Hepatocyte (in vitro differentiated cells): ENCODE data around the gene RPL26.

ENCODE experiments used
- EZH2phosphoT487 ChIP-seq: fragments of 200-600 bp; sonication (generic); IDR thresholded peaks from one replicate; pipeline ENCODE4 v1.6.1; 2018; ENCODE audit warnings: antibody characterized with exemption, mild to moderate bottlenecking, low read depth, moderate library complexity; ENCODE audit not compliant: unreplicated experiment, severe bottlenecking
- TF ChIP-seq, protein P1 (sequence below): fragments of 200-600 bp; sonication (generic); IDR thresholded peaks from 2 replicates; pipeline ENCODE4 v1.5.1; 2016; ENCODE audit warnings: antibody characterized with exemption, mild to moderate bottlenecking; ENCODE audit not compliant: poor library complexity

DNA sequence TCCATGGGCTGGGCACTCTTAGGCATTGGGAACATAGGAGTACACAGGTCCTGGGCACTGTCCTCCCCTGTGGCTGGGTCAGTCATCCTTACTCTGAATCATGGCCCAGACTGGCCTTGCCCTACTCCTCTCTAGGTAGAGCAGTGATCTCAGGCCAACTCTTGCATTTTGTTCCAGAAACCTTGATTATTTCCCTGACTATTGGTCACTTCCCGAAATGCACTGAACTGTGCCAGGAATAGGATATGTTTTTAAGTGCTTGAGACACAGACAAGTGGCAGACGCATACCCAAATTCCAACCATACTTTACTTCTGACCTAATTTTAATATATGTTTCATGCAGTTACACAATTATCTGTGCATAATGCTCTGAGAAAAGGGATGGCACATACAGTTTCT, 16.8 kb downstream of the RPL26 start:
- TF ChIP-seq, protein P1, sequence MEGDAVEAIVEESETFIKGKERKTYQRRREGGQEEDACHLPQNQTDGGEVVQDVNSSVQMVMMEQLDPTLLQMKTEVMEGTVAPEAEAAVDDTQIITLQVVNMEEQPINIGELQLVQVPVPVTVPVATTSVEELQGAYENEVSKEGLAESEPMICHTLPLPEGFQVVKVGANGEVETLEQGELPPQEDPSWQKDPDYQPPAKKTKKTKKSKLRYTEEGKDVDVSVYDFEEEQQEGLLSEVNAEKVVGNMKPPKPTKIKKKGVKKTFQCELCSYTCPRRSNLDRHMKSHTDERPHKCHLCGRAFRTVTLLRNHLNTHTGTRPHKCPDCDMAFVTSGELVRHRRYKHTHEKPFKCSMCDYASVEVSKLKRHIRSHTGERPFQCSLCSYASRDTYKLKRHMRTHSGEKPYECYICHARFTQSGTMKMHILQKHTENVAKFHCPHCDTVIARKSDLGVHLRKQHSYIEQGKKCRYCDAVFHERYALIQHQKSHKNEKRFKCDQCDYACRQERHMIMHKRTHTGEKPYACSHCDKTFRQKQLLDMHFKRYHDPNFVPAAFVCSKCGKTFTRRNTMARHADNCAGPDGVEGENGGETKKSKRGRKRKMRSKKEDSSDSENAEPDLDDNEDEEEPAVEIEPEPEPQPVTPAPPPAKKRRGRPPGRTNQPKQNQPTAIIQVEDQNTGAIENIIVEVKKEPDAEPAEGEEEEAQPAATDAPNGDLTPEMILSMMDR, result no peak
- TF ChIP-seq EZH2phosphoT487, result no peak
